ENCODE measurements around the gene MAML3. TPM values are rescaled to one million over a fixed set of nuclear protein-coding genes. Genes with fewer than 3 reads are reported as not detected.

MAML3 gene
- total and polyA plus RNA-seq, 2 of the 13 experiments (the other 11 are each of a cell fraction or from before 2014, with no cell fraction given) = 0.05 to 0.13 TPM

DNA sequence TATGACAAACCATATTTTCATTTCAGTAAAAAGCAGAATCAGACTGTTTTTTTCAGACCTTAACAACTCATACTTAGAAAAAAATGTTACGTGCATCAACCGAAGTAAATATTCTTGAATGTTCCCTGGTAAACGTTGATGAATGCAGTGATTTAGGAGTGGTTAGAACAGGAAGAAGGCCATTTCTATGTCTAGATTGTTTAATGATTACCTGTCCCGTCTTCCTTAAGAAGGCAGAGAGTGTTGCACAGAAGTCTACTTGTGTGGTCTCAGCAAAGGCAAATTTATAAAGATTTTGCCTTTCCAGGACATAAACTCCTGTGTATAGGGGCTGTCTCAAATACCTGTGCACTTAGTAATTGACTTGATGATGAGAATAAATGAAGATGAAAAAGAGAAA, 353.9 kb downstream of the MAML3 start:
- H3K4me3 ChIP-seq (replicated peaks in 1 of 3; ENCODE audit: insufficient read depth in 1 of 3, low read depth in 2 of 3, low read length in 3 of 3) = no peak overlapping the region
- no peak overlapping the region for H3K4me2 ChIP-seq (ENCODE audit: low read depth, low read length)
- intact Hi-C loops (cut with micrococcal nuclease; ENCODE audit: unreplicated experiment) (no loop called here), in situ Hi-C loops (cut with HindIII; ENCODE audit: extremely low pct_ligation_motif_present, low pct_unique_long_range_greater_than_20kb) (no loop called here)
- H3K4me1 ChIP-seq (ENCODE audit: insufficient read depth, low read length) = no peaks in the 10 kb centered on the region
- ChIA-PET POLR2A (no interaction called here), CTCF (ENCODE audit: low intra/inter-chr PET ratio, low total read pairs) (no interaction called here)
- 49% methylated on average over 4 of the region's 4 CpGs for WGBS (ENCODE audit: low lambda C conversion rate)
- H4K20me1 ChIP-seq (ENCODE audit: insufficient read depth, low read length) = no peaks in the 10 kb centered on the region
- no peaks in the 10 kb centered on the region for H3K79me2 ChIP-seq (ENCODE audit: insufficient read depth, low read length)
- no TSS peak for BruUV-seq (replicated peaks)
- H3K9ac ChIP-seq (ENCODE audit: insufficient read depth, low read depth, low read length) = no peak overlapping the region
- DNase-seq (ENCODE audit: low spot score) = no peak
- no peak for TF ChIP-seq ZNF12 (CRISPR knock-in tag; IDR thresholded peaks at IDR 0.05)
- no peak for TF ChIP-seq KDM6A (CRISPR knock-in tag; IDR thresholded peaks at IDR 0.05; ENCODE audit: low read depth)
- no peak for TF ChIP-seq NFYB (CRISPR knock-in tag; IDR thresholded peaks at IDR 0.05)
- TF ChIP-seq, protein P1, sequence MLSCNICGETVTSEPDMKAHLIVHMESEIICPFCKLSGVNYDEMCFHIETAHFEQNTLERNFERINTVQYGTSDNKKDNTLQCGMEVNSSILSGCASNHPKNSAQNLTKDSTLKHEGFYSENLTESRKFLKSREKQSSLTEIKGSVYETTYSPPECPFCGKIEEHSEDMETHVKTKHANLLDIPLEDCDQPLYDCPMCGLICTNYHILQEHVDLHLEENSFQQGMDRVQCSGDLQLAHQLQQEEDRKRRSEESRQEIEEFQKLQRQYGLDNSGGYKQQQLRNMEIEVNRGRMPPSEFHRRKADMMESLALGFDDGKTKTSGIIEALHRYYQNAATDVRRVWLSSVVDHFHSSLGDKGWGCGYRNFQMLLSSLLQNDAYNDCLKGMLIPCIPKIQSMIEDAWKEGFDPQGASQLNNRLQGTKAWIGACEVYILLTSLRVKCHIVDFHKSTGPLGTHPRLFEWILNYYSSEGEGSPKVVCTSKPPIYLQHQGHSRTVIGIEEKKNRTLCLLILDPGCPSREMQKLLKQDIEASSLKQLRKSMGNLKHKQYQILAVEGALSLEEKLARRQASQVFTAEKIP (CRISPR knock-in tag; IDR thresholded peaks at IDR 0.05; ENCODE audit: borderline replicate concordance) = no peak
- TF ChIP-seq, protein P2, sequence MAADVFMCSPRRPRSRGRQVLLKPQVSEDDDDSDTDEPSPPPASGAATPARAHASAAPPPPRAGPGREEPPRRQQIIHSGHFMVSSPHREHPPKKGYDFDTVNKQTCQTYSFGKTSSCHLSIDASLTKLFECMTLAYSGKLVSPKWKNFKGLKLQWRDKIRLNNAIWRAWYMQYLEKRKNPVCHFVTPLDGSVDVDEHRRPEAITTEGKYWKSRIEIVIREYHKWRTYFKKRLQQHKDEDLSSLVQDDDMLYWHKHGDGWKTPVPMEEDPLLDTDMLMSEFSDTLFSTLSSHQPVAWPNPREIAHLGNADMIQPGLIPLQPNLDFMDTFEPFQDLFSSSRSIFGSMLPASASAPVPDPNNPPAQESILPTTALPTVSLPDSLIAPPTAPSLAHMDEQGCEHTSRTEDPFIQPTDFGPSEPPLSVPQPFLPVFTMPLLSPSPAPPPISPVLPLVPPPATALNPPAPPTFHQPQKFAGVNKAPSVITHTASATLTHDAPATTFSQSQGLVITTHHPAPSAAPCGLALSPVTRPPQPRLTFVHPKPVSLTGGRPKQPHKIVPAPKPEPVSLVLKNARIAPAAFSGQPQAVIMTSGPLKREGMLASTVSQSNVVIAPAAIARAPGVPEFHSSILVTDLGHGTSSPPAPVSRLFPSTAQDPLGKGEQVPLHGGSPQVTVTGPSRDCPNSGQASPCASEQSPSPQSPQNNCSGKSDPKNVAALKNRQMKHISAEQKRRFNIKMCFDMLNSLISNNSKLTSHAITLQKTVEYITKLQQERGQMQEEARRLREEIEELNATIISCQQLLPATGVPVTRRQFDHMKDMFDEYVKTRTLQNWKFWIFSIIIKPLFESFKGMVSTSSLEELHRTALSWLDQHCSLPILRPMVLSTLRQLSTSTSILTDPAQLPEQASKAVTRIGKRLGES (CRISPR knock-in tag; IDR thresholded peaks at IDR 0.05; ENCODE audit: borderline replicate concordance) = no peak
- TF ChIP-seq HNF4A (CRISPR knock-in tag; IDR thresholded peaks at IDR 0.05) = no peak
- TF ChIP-seq ZFY (CRISPR knock-in tag; IDR thresholded peaks at IDR 0.05) = no peak
- TF ChIP-seq ATF1 (CRISPR knock-in tag; IDR thresholded peaks at IDR 0.05) = no peak
- no peak for TF ChIP-seq ATRX (CRISPR knock-in tag; IDR thresholded peaks at IDR 0.05; ENCODE audit: borderline replicate concordance)
- TF ChIP-seq, protein P3, sequence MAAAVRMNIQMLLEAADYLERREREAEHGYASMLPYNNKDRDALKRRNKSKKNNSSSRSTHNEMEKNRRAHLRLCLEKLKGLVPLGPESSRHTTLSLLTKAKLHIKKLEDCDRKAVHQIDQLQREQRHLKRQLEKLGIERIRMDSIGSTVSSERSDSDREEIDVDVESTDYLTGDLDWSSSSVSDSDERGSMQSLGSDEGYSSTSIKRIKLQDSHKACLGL (CRISPR knock-in tag; IDR thresholded peaks at IDR 0.05) = no peak
- TF ChIP-seq PRMT3 (CRISPR knock-in tag; IDR thresholded peaks at IDR 0.05; ENCODE audit: borderline replicate concordance, low read depth) = no peak
- no peak for TF ChIP-seq FLYWCH1 (CRISPR knock-in tag; IDR thresholded peaks at IDR 0.05)
- no peaks in the 10 kb centered on the region for H3K9me3 ChIP-seq (ENCODE audit: low read length)
- H3K27ac ChIP-seq (ENCODE audit: extremely low read length, insufficient read depth, low read length) = no peak overlapping the region
- no peak for FAIRE-seq
- H3K36me3 ChIP-seq (replicated peaks in 1 of 2; ENCODE audit: control insufficient read depth in 1 of 2, insufficient read depth in 2 of 2, low read length in 2 of 2) = no peaks in the 10 kb centered on the region
- ATAC-seq = no peak
- H3K27me3 ChIP-seq (ENCODE audit: control insufficient read depth in 1 of 2, insufficient read depth in 2 of 2, low read length in 2 of 2) = peaks cover 2 to 15% of the 10 kb centered on the region in 2 experiments; a peak in 3 of 5 replicates
- no peak overlapping the region for H2AFZ ChIP-seq (ENCODE audit: low read length)

Measured in HepG2 (cell line).